NCI-H1694 (cell line): Measurements from ENCODE around the gene ZWILCH.
A peak's percentile ranks its signal among the peaks of the same experiment; 100 is the strongest.
"Not testable (repeated sequence)": the region's sequence is repeated elsewhere in the genome, so short reads cannot be mapped to it uniquely, and the experiment has no call there.

Source experiments
- DNase-seq: peaks from one replicate; lab custom pipeline; 2025; lab: John Stamatoyannopoulos, UW

Gene ZWILCH

GRCh38 chr15:66504563-66505429, at the start of gene ZWILCH, which contains the start of gene RPL4:
ZWILCH (plus strand) TSS chr15:66505326; CDS start chr15:66505339, 13 bp downstream.
RPL4 (minus strand) TSS chr15:66504855; CDS start chr15:66504790, 65 bp downstream.
- DNase-seq: peak; percentile 36

- no peak for DNase-seq
Observed at GRCh38 chr15:66456211-66456610, 48.9 kb upstream of the ZWILCH start.

- no peak for DNase-seq
Observed at GRCh38 chr15:66459818-66460615, 45.1 kb upstream of the ZWILCH start.

GRCh38 chr15:66461294-66461693, 43.8 kb upstream of the ZWILCH start:
- DNase-seq: not testable (repeated sequence)

GRCh38 chr15:66461917-66462316, 43.2 kb upstream of the ZWILCH start:
- DNase-seq: no peak

- no peak for DNase-seq
Observed at GRCh38 chr15:66462627-66463026, 42.5 kb upstream of the ZWILCH start.

GRCh38 chr15:66465294-66465693, 39.8 kb upstream of the ZWILCH start:
- not testable (repeated sequence) for DNase-seq

- DNase-seq: not testable (repeated sequence)
Observed at GRCh38 chr15:66467162-66468040, 37.7 kb upstream of the ZWILCH start.

- not testable (repeated sequence) for DNase-seq
Observed at GRCh38 chr15:66470825-66471224, 34.3 kb upstream of the ZWILCH start.

GRCh38 chr15:66472176-66472999, 32.7 kb upstream of the ZWILCH start:
- no peak for DNase-seq

- no peak for DNase-seq
Observed at GRCh38 chr15:66474135-66474534, 31.0 kb upstream of the ZWILCH start.

- no peak for DNase-seq
Observed at GRCh38 chr15:66474963-66475362, 30.2 kb upstream of the ZWILCH start.

- no peak for DNase-seq
Observed at GRCh38 chr15:66476535-66476934, 28.6 kb upstream of the ZWILCH start.

GRCh38 chr15:66477011-66477410, 28.1 kb upstream of the ZWILCH start:
- no peak for DNase-seq

GRCh38 chr15:66480267-66480666, 24.9 kb upstream of the ZWILCH start:
- no peak for DNase-seq

GRCh38 chr15:66481107-66481856, 23.8 kb upstream of the ZWILCH start:
- DNase-seq: no peak

GRCh38 chr15:66482539-66482938, 22.6 kb upstream of the ZWILCH start:
- no peak for DNase-seq

- no peak for DNase-seq
Observed at GRCh38 chr15:66483131-66483566, 22.0 kb upstream of the ZWILCH start.

GRCh38 chr15:66484539-66485112, 20.5 kb upstream of the ZWILCH start:
- no peak for DNase-seq

- DNase-seq: no peak
Observed at GRCh38 chr15:66486887-66487286, 18.2 kb upstream of the ZWILCH start.
